Suprapubic skin (tissue), 4 donors: Measurements from ENCODE around the gene FNBP1. TPM values are rescaled to one million over a fixed set of nuclear protein-coding genes. Genes with fewer than 3 reads are reported as not detected.

ENCODE experiments used
- DNase-seq, 2 donors: peaks; one replicate each; pipeline ENCODE4 v3.0.0-alpha.2; 2019; ENCODE audit warnings: low spot score in 2 of 2
- H3K27ac ChIP-seq: fragments of 200-600 bp; sonication (generic); one replicate; pipeline ENCODE4 v1.5.1; 2019
- H3K27me3 ChIP-seq: fragments of 200-600 bp; sonication (generic); one replicate; pipeline ENCODE4 v1.5.1; 2019
- H3K36me3 ChIP-seq: fragments of 200-600 bp; sonication (generic); one replicate; pipeline ENCODE4 v1.5.1; 2019
- H3K4me1 ChIP-seq: fragments of 200-600 bp; sonication (generic); one replicate; pipeline ENCODE4 v1.5.1; 2019
- H3K4me3 ChIP-seq: fragments of 200-600 bp; sonication (generic); one replicate; pipeline ENCODE4 v1.5.1; 2019; ENCODE audit warnings: mild to moderate bottlenecking
- H3K9me3 ChIP-seq: fragments of 200-600 bp; sonication (generic); one replicate; pipeline ENCODE4 v1.5.1; 2019
- EP300 ChIP-seq: sonication (generic); formaldehyde crosslinking; IDR thresholded peaks from one replicate; pipeline ENCODE4 v1.6.1; 2017; ENCODE audit warnings: antibody characterized with exemption
- POLR2A ChIP-seq, 2 donors: fragments of 450-650 bp; IDR thresholded peaks; one replicate each; pipeline ENCODE4 v1.6.1; 2017; ENCODE audit warnings: antibody characterized with exemption in 2 of 2, mild to moderate bottlenecking in 2 of 2, moderate library complexity in 2 of 2
- POLR2AphosphoS5 ChIP-seq, 3 donors: sonication (generic); formaldehyde crosslinking; IDR thresholded peaks; one replicate each; pipeline ENCODE4 v1.6.1; 2017; ENCODE audit warnings: antibody characterized with exemption in 3 of 3
- WGBS: methylation state at CpG from one replicate; pipeline ENCODE4 v1.1.5; 2018; 5-methylcytosine and 5-hydroxymethylcytosine counted together
- total RNA-seq, 4 donors: library from RNA; depleted of rRNA; stranded (reverse); fragments of >200 nt; gene quantifications; one replicate each; pipeline ENCODE4 v1.1.0, GENCODE V29; 2016
- TF ChIP-seq, protein P1 (sequence below), 2 donors: fragments of 200-600 bp in 1 of 2; fragments of 450-650 bp in 1 of 2; sonication (generic) in 1 of 2; IDR thresholded peaks; one replicate each; pipeline ENCODE4 v1.5.1; 2016 to 2019; ENCODE audit warnings: antibody characterized with exemption in 2 of 2, mild to moderate bottlenecking in 1 of 2, moderate library complexity in 1 of 2

FNBP1 gene
- total RNA-seq, 4 donors from 2014 or later: 23.7 to 50.5 (median 43.3) TPM

DNA sequence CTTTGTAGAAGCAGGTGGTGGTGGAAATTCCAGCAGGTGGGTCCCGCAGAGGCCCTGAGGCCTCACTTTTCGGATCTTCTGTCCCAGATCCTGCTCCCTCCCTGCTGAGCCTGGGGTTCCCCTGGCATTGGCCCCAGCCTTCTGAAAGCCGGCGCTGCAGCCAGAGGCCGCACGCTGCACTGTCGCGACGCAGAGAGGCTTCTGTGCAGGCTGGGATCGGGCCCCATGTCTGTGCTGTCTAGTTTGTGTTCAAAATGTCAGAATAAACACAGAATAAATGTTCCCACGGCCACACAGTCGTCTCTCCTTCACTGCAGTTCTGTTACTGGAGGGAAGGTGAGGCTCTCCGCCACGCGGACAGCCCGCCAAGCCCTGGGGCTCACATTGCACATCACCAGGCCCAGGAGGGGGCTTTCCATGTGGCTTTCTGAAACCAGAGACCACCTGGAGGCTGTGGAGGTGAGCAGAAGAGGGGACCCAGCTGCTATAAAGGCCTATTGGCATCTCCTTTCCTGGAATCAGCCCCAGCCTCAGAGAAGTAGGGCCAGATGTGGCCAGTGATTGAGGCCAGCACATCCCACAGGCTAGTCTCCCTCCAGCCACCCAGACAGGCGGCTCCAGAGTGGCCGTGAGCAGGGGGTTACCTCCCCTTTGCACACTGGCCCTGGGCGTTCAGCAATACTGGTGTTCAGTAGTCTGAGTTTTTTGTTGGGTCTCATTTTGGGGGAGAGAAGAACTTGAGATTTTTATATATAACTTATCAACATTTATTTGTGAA is 161.3 kb downstream of the FNBP1 start:
- no peak overlapping the region for H3K4me3 ChIP-seq
- H3K4me1 ChIP-seq: peaks cover 30% of the 10 kb centered on the region
- H3K9me3 ChIP-seq: no peaks in the 10 kb centered on the region
- WGBS: 65% methylated on average over 18 of the region's 19 CpGs
- peaks cover 7% of the 10 kb centered on the region for H3K36me3 ChIP-seq
- H3K27me3 ChIP-seq: no peaks in the 10 kb centered on the region
- H3K27ac ChIP-seq: no peak overlapping the region
- TF ChIP-seq, protein P1, sequence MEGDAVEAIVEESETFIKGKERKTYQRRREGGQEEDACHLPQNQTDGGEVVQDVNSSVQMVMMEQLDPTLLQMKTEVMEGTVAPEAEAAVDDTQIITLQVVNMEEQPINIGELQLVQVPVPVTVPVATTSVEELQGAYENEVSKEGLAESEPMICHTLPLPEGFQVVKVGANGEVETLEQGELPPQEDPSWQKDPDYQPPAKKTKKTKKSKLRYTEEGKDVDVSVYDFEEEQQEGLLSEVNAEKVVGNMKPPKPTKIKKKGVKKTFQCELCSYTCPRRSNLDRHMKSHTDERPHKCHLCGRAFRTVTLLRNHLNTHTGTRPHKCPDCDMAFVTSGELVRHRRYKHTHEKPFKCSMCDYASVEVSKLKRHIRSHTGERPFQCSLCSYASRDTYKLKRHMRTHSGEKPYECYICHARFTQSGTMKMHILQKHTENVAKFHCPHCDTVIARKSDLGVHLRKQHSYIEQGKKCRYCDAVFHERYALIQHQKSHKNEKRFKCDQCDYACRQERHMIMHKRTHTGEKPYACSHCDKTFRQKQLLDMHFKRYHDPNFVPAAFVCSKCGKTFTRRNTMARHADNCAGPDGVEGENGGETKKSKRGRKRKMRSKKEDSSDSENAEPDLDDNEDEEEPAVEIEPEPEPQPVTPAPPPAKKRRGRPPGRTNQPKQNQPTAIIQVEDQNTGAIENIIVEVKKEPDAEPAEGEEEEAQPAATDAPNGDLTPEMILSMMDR (IDR thresholded peaks at IDR 0.05): no peak
- TF ChIP-seq EP300 (no peak), POLR2AphosphoS5 (IDR thresholded peaks at IDR 0.05) (no peak), POLR2A (IDR thresholded peaks at IDR 0.05) (no peak)
- no peak for DNase-seq

DNA sequence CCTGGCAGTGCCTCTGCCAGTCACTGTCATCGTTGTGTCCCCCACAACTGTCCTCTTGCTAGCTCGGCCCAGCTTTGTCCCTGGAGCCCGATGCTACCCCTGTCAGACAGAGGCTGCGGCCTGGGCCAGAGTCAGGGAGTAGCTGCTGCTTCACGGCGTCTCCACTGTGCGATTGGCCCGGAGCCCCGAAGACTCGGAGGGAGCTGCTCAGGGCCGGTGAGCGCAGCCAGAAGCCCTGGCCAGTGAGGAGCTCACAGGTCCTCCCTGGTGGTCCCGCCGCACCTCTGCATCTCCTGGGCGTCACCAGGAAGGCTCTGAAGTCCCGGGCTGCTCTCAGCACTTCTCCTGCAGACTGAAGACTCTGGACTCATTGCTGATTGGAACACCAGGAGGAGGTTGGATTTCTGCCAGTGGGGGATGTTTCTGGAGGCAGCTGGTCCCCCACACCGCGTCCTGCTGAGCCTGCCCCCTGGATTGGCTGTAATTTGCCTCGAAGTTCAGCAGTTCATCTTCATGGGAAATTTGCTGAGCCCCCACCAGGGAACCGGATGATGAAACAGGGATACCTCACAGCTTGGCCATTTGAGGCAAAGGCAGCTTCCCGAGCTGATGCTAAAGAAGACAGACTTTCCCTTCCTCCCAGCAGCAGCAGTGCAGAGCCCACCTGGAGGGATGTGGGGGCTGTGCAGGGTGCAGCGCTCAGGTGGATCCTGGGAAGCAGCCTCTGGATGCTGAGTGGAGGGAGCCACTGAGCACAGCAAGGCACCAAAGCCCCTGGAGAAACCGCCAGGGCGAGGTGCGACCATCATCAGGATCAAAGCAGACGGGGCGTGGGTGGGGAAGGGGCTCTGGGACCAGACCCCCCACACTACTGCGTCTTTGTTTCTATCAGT is 162.1 kb downstream of the FNBP1 start:
- H3K4me3 ChIP-seq: no peak overlapping the region
- H3K4me1 ChIP-seq: peaks cover 21% of the 10 kb centered on the region
- no peak for DNase-seq
- H3K9me3 ChIP-seq: no peaks in the 10 kb centered on the region
- peaks cover 11% of the 10 kb centered on the region for H3K36me3 ChIP-seq
- H3K27ac ChIP-seq: no peak overlapping the region
- WGBS: 85% methylated on average over 20 of the region's 28 CpGs
- H3K27me3 ChIP-seq: no peaks in the 10 kb centered on the region
- no peak for TF ChIP-seq POLR2AphosphoS5 (IDR thresholded peaks at IDR 0.05)
- TF ChIP-seq, protein P1 (IDR thresholded peaks at IDR 0.05): no peak
- TF ChIP-seq POLR2A (IDR thresholded peaks at IDR 0.05): no peak
- no peak for TF ChIP-seq EP300

DNA sequence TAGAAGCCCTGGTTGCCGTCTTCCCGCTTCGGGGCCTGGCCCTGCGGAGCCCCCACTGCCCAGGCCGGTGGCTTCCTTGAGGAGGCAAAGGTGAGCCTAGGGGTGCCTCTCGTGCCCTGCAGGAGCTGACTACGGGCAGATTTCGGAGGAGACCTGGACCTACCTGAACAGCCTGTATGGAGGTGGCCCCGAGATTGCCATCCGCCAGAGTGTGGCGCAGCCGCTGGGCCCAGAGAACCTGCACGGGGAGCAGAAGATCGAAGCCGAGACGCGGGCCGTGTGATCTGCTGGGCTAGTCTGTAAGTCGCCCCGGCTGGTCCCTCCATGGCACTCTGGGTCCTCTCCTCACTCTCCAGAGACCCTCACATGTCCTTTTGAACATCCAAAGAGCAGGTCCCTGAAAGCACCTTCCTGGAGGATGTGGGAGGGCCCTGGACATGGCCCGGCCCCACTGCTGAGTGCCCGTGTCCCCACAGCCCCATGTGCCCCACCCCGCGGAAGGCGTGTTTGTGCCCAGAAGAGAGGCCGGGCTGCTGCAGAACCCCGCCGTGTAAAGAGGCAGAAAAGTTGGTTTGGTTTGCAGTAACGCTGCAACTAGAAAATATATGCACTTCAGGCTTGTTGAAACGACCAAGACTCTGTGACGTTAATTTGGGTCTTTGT is 162.9 kb downstream of the FNBP1 start:
- TF ChIP-seq EP300: no peak
- no peak for TF ChIP-seq POLR2AphosphoS5 (IDR thresholded peaks at IDR 0.05)
- TF ChIP-seq, protein P1 (IDR thresholded peaks at IDR 0.05): no peak
- no peak for TF ChIP-seq POLR2A (IDR thresholded peaks at IDR 0.05)
- Histone ChIP-seq H3K27ac (no peak overlapping the region), H3K4me3 (no peak overlapping the region), H3K9me3 (no peaks in the 10 kb centered on the region), H3K27me3 (no peaks in the 10 kb centered on the region), H3K4me1 (peaks cover 15% of the 10 kb centered on the region), H3K36me3 (peaks cover 19% of the 10 kb centered on the region)
- 94% methylated on average over 29 of the region's 31 CpGs for WGBS
- no peak for DNase-seq

DNA sequence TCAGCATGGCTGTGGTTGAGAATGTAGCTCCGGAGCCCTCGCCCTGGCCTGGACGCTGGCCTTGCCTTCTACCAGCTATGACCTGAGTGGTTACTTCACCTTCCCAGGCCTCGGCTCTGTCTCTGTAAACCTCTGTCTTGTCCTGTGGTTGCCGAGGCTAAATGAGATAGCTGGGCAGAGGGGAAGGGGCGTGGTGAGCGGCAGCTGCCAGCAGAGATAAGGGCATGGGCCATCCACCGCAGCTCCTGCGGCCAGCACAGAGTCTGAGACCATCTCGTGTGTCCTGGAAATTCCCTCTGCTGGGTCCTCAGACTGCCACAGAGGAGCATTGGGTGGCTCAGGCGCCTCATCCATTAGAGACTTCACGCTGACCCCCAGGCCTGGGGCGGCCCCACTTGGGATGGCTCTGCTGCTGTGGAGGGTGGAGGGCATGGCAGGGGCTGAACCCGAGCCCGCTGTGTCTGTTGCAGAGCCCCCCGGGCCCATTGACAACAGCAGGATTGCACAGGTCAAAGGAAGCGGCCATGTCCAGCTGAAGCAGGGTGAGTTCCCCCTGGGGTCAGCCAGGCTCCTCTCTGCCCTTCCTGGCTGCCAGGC is 163.8 kb downstream of the FNBP1 start:
- 90% methylated on average over 2 of the region's 17 CpGs for WGBS
- Histone ChIP-seq H3K36me3 (peaks cover 28% of the 10 kb centered on the region), H3K27me3 (no peaks in the 10 kb centered on the region), H3K9me3 (no peaks in the 10 kb centered on the region), H3K4me3 (no peak overlapping the region), H3K27ac (no peak overlapping the region), H3K4me1 (peaks cover 6% of the 10 kb centered on the region)
- no peak for DNase-seq
- TF ChIP-seq, protein P1 (IDR thresholded peaks at IDR 0.05): no peak
- no peak for TF ChIP-seq EP300
- TF ChIP-seq POLR2A (IDR thresholded peaks at IDR 0.05): no peak
- no peak for TF ChIP-seq POLR2AphosphoS5 (IDR thresholded peaks at IDR 0.05)
